ENCODE measurements around the gene TAS1R2. TPM values are rescaled to one million over a fixed set of nuclear protein-coding genes. Genes with fewer than 3 reads are reported as not detected.

Gene TAS1R2
- total RNA-seq, 2 donors from 2014 or later: not detected

GRCh38 chr1:18861590-18861989, 2.1 kb upstream of the TAS1R2 start:
- no peak overlapping the region for H3K4me3 ChIP-seq (ENCODE audit: low read length)
- no peaks in the 10 kb centered on the region for H3K9me3 Mint-ChIP-seq
- no peaks in the 10 kb centered on the region for H3K4me1 Mint-ChIP-seq
- no peak overlapping the region for H3K9ac ChIP-seq (ENCODE audit: extremely low read depth, low read length, poor library complexity, severe bottlenecking)
- TF ChIP-seq CTCF (conservative IDR thresholded peaks at IDR 0.05): no peak
- no peak for DNase-seq
- H3K27ac Mint-ChIP-seq: no peak overlapping the region
- no peaks in the 10 kb centered on the region for H3K4me1 ChIP-seq (ENCODE audit: control insufficient read depth, insufficient read depth, low read length)
- no peak overlapping the region for H3K27ac ChIP-seq (ENCODE audit: low read depth, low read length)
- no peaks in the 10 kb centered on the region for H3K9me3 ChIP-seq (ENCODE audit: control insufficient read depth, low read length)
- 45 to 80% methylated on average over 3 to 8 of the region's 8 CpGs for WGBS, 2 experiments (ENCODE audit: insufficient coverage in 1 of 2, insufficient read length in 1 of 2)
- no peak overlapping the region for H3K4me3 Mint-ChIP-seq
- no peaks in the 10 kb centered on the region for H3K36me3 Mint-ChIP-seq (ENCODE audit: low read depth)
- no peaks in the 10 kb centered on the region for H3K36me3 ChIP-seq (ENCODE audit: control insufficient read depth, insufficient read depth, low read length)
- peaks cover 15% of the 10 kb centered on the region for H3K27me3 Mint-ChIP-seq (ENCODE audit: insufficient read depth)
- peaks cover 19% of the 10 kb centered on the region for H3K27me3 ChIP-seq (ENCODE audit: control insufficient read depth, insufficient read depth, low read length, poor library complexity, severe bottlenecking)

GRCh38 chr1:18861082-18861481, 1.6 kb upstream of the TAS1R2 start:
- DNase-seq: no peak
- Histone ChIP-seq H3K4me3 (ENCODE audit: low read length) (no peak overlapping the region), H3K27ac (ENCODE audit: low read depth, low read length) (no peak overlapping the region), H3K9ac (ENCODE audit: extremely low read depth, low read length, poor library complexity, severe bottlenecking) (no peak overlapping the region), H3K9me3 (ENCODE audit: control insufficient read depth, low read length) (no peaks in the 10 kb centered on the region), H3K4me1 (ENCODE audit: control insufficient read depth, insufficient read depth, low read length) (no peaks in the 10 kb centered on the region), H3K27me3 (ENCODE audit: control insufficient read depth, insufficient read depth, low read length, poor library complexity, severe bottlenecking) (peaks cover 16% of the 10 kb centered on the region), H3K36me3 (ENCODE audit: control insufficient read depth, insufficient read depth, low read length) (no peaks in the 10 kb centered on the region)
- no peaks in the 10 kb centered on the region for H3K4me1 Mint-ChIP-seq
- H3K9me3 Mint-ChIP-seq: no peaks in the 10 kb centered on the region
- 76 to 84% methylated on average over 8 to 9 of the region's 9 CpGs for WGBS, 2 experiments (ENCODE audit: insufficient coverage in 1 of 2, insufficient read length in 1 of 2)
- TF ChIP-seq CTCF (conservative IDR thresholded peaks at IDR 0.05): no peak
- no peaks in the 10 kb centered on the region for H3K36me3 Mint-ChIP-seq (ENCODE audit: low read depth)
- H3K27ac Mint-ChIP-seq: no peak overlapping the region
- no peak overlapping the region for H3K4me3 Mint-ChIP-seq
- H3K27me3 Mint-ChIP-seq (ENCODE audit: insufficient read depth): peaks cover 13% of the 10 kb centered on the region

GRCh38 chr1:18858070-18858688, 1.3 kb downstream of the TAS1R2 start:
- TF ChIP-seq CTCF (conservative IDR thresholded peaks at IDR 0.05): no peak
- Histone ChIP-seq H3K9ac (ENCODE audit: extremely low read depth, low read length, poor library complexity, severe bottlenecking) (no peak overlapping the region), H3K4me1 (ENCODE audit: control insufficient read depth, insufficient read depth, low read length) (no peaks in the 10 kb centered on the region), H3K4me3 (ENCODE audit: low read length) (no peak overlapping the region), H3K27me3 (ENCODE audit: control insufficient read depth, insufficient read depth, low read length, poor library complexity, severe bottlenecking) (peaks cover 30% of the 10 kb centered on the region), H3K27ac (ENCODE audit: low read depth, low read length) (no peak overlapping the region), H3K36me3 (ENCODE audit: control insufficient read depth, insufficient read depth, low read length) (no peaks in the 10 kb centered on the region), H3K9me3 (ENCODE audit: control insufficient read depth, low read length) (no peaks in the 10 kb centered on the region)
- no peak overlapping the region for H3K27ac Mint-ChIP-seq
- no peaks in the 10 kb centered on the region for H3K36me3 Mint-ChIP-seq (ENCODE audit: low read depth)
- H3K27me3 Mint-ChIP-seq (ENCODE audit: insufficient read depth): peaks cover 17% of the 10 kb centered on the region
- 87 to 90% methylated on average over 5 to 7 of the region's 7 CpGs for WGBS, 2 experiments (ENCODE audit: insufficient coverage in 1 of 2, insufficient read length in 1 of 2)
- H3K4me1 Mint-ChIP-seq: no peaks in the 10 kb centered on the region
- no peaks in the 10 kb centered on the region for H3K9me3 Mint-ChIP-seq
- no peak overlapping the region for H3K4me3 Mint-ChIP-seq
- no peak for DNase-seq
